H1 (cell line): ENCODE results near the gene STK32C. TPM values are rescaled to one million over a fixed set of nuclear protein-coding genes. Genes with fewer than 3 reads are reported as not detected.

Experiments
- CBX8 ChIP-seq: fragments of 300-800, 300-1000 bp; sonication (generic); IDR thresholded peaks from 2 replicates; pipeline ENCODE4 v1.7.1; 2016; ENCODE audit warnings: low read depth, low read length, borderline replicate concordance
- RXRA ChIP-seq: IDR thresholded peaks from 2 replicates; pipeline ENCODE4 v1.6.1; 2011; ENCODE audit warnings: low read depth, mild to moderate bottlenecking, low read length, moderate library complexity; ENCODE audit not compliant: insufficient read depth
- polyA plus RNA-seq, 7 experiments: library from polyadenylated mRNA; depleted of rRNA in 3 of 7; stranded (reverse) in 5 of 7; unstranded in 2 of 7; fragments of >200 nt in 5 of 7; fragments of 200-250 nt in 2 of 7; gene quantifications; 1 replicate in 5 of 7; 2 replicates in 1 of 7; 4 replicates in 1 of 7; pipeline versions ENCODE4 v1.2.1 to v1.2.3, GENCODE V29; 2011 to 2013; ENCODE audit warnings: missing spikeins in 2 of 7, mixed read lengths in 2 of 7
- total RNA-seq: library from RNA; stranded (reverse); fragmentation: NEBNext Ultra II Directional; extraction: Animal tissue kit (Norgen Biotek cat#: 25700); gene quantifications from 2 replicates; pipeline ENCODE4 v1.2.1, GENCODE V29; 2021
- TF ChIP-seq, protein P1 (sequence below): IDR thresholded peaks from 2 replicates; pipeline ENCODE4 v1.6.1; 2011; ENCODE audit warnings: low read length, improper control_type of control experiment

Gene STK32C
- total and polyA plus RNA-seq, 2 of the 8 experiments (the other 6 are each of a cell fraction or from before 2014, with no cell fraction given): 10.6 to 15.6 TPM

GRCh38 chr10:132170561-132171361 lies 137.0 kb downstream of the STK32C start (continued):
- TF ChIP-seq RXRA (no peak), CBX8 (no peak)
- TF ChIP-seq, protein P1, sequence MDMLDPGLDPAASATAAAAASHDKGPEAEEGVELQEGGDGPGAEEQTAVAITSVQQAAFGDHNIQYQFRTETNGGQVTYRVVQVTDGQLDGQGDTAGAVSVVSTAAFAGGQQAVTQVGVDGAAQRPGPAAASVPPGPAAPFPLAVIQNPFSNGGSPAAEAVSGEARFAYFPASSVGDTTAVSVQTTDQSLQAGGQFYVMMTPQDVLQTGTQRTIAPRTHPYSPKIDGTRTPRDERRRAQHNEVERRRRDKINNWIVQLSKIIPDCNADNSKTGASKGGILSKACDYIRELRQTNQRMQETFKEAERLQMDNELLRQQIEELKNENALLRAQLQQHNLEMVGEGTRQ: no peak
